Fibroblast of villous mesenchyme (primary cell): Measurements from ENCODE around the gene P4HB. TPM values are rescaled to one million over a fixed set of nuclear protein-coding genes. Genes with fewer than 3 reads are reported as not detected.

ENCODE experiments used
- DNase-seq: peaks from one replicate; pipeline ENCODE4 v3.0.0-alpha.2; 2010; ENCODE audit warnings: low read depth
- H3K4me3 ChIP-seq: 2 replicates; pipeline ENCODE4 v1.5.1; 2011; ENCODE audit warnings: low read depth, mild to moderate bottlenecking, low read length
- CTCF ChIP-seq: IDR thresholded peaks from 2 replicates; pipeline ENCODE4 v1.5.1; 2012; ENCODE audit warnings: low read depth, mild to moderate bottlenecking, low read length; ENCODE audit not compliant: insufficient read depth
- total RNA-seq: library from RNA; depleted of rRNA; stranded (reverse); fragments of >200 nt; gene quantifications from 2 replicates; pipeline ENCODE4 v1.2.3, GENCODE V29; 2012

P4HB gene
- total RNA-seq, result 735 and 809 TPM in 2 replicates

GRCh38 chr17:81859906-81860755 is at the start of gene P4HB:
TSS of gene P4HB (minus strand) at chr17:81860535. CDS start at chr17:81860471, 64 bp downstream.
- H3K4me3 ChIP-seq, result peak within 1 kb of the TSS; percentile 75
- TF ChIP-seq CTCF, result no peak
- no peak for DNase-seq

DNA sequence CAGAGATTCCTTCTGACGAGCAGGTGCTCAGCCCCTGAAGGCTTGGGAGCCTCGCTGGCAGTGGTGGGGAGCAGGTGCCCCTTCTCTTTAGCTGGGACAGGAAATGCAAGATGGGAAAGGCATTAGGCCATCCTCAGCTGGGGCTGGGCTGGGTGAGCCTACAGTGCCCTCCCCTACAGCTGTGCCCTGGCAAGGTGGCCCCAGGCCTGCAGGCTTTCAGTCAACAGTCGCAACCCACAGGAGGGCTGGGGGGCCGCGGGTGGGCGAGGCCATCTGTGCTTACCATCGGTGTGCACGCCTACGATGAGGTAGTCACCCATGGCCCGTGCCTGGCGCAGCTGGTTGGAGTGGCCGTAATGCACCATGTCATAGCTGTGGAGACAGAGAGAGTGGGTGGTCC is 48.9 kb upstream of the P4HB start:
- no peak for TF ChIP-seq CTCF
- DNase-seq, result no peak
- no peak overlapping the region for H3K4me3 ChIP-seq

DNA sequence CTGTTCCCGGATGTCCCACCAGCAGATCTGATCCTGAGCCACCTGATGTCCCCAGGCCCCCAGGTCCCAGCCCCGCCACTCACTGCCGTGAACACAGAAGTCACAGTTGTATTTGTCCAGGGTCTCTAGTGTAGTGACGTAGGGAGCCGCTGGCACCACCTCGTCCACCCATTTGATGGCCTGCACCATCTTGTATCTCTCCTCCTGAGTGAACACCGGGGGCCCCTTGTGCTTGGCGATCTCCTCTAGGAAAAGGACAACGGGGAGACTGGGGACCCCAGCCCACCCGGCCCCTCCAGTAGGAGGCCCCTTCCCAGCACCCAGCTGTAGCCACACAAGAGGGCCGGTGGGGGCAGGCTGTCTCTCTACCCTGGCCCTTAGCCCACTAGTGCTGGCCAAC is 48.5 kb upstream of the P4HB start:
- DNase-seq, result no peak
- no peak for TF ChIP-seq CTCF
- H3K4me3 ChIP-seq, result no peak overlapping the region

GRCh38 chr17:81907219-81908145 is 47.1 kb upstream of the P4HB start:
- no peak for TF ChIP-seq CTCF
- no peak for DNase-seq

GRCh38 chr17:81906476-81907218 is 46.3 kb upstream of the P4HB start:
- DNase-seq, result no peak
- TF ChIP-seq CTCF, result no peak
- no peak overlapping the region for H3K4me3 ChIP-seq

More at GRCh38 chr17:81907219-81908145, 47.1 kb upstream of the P4HB start:
- H3K4me3 ChIP-seq, result no peak overlapping the region

- DNase-seq, result no peak
- no peak for TF ChIP-seq CTCF
- no peak overlapping the region for H3K4me3 ChIP-seq
Observed at GRCh38 chr17:81905993-81906392, 45.7 kb upstream of the P4HB start.
